Mesodermal cell (in vitro differentiated cells): ENCODE data around the gene WNT10A.

Experiments
- H3K27ac ChIP-seq: 2 replicates; pipeline ENCODE4 v1.7.0; 2013; ENCODE audit warnings: mild to moderate bottlenecking, low read depth, low read length, moderate library complexity; ENCODE audit not compliant: severe bottlenecking
- H3K36me3 ChIP-seq: 2 replicates; pipeline ENCODE4 v1.7.1; 2013; ENCODE audit warnings: mild to moderate bottlenecking, low read length, moderate library complexity; ENCODE audit not compliant: control insufficient read depth, insufficient read depth
- H3K4me1 ChIP-seq: one replicate; pipeline ENCODE4 v1.7.1; 2013; ENCODE audit warnings: mild to moderate bottlenecking, low read length; ENCODE audit not compliant: insufficient read depth, control insufficient read depth, poor library complexity, severe bottlenecking
- H3K4me3 ChIP-seq: 2 replicates; pipeline ENCODE4 v1.7.0; 2013; ENCODE audit warnings: low read length, control low read depth, mild to moderate bottlenecking; ENCODE audit not compliant: insufficient read depth, poor library complexity, severe bottlenecking; ENCODE audit errors: extremely low read depth
- H3K9me3 ChIP-seq: 2 replicates; pipeline ENCODE4 v1.7.1; 2013; ENCODE audit warnings: mild to moderate bottlenecking, low read length, moderate library complexity; ENCODE audit not compliant: control insufficient read depth
- WGBS, 2 experiments: methylation state at CpG; one replicate each; pipeline ENCODE4 v1.1.5; 2013; ENCODE audit warnings: missing lambda C conversion rate in 2 of 2; ENCODE audit not compliant: insufficient coverage in 2 of 2; 5-methylcytosine and 5-hydroxymethylcytosine counted together

WNT10A gene

GRCh38 chr2:218878486-218878885 is 2.2 kb upstream of the WNT10A start:
- Histone ChIP-seq H3K9me3 (peaks cover 3% of the 10 kb centered on the region), H3K4me3 (no peak overlapping the region), H3K4me1 (peaks cover 13% of the 10 kb centered on the region), H3K36me3 (no peaks in the 10 kb centered on the region), H3K27ac (no peak overlapping the region)
- WGBS, 2 experiments, result 27 to 35% methylated on average over 3 to 6 of the region's 6 CpGs

GRCh38 chr2:218878926-218879761 is 1.5 kb upstream of the WNT10A start:
- no peak overlapping the region for H3K27ac ChIP-seq
- H3K4me1 ChIP-seq, result peaks cover 13% of the 10 kb centered on the region
- H3K9me3 ChIP-seq, result peaks cover 3% of the 10 kb centered on the region
- H3K4me3 ChIP-seq, result no peak overlapping the region
- H3K36me3 ChIP-seq, result no peaks in the 10 kb centered on the region
- 15 to 17% methylated on average over 10 to 11 of the region's 16 CpGs for WGBS, 2 experiments

GRCh38 chr2:218879776-218880101 is 913 bp upstream of the WNT10A start:
- peaks cover 13% of the 10 kb centered on the region for H3K4me1 ChIP-seq
- H3K9me3 ChIP-seq, result peaks cover 3% of the 10 kb centered on the region
- no peaks in the 10 kb centered on the region for H3K36me3 ChIP-seq
- no peak overlapping the region for H3K27ac ChIP-seq
- no peak overlapping the region for H3K4me3 ChIP-seq
- 2 to 6% methylated on average over 10 to 11 of the region's 11 CpGs for WGBS, 2 experiments

GRCh38 chr2:218880859-218881594 is 375 bp downstream of the WNT10A start:
- H3K36me3 ChIP-seq, result no peaks in the 10 kb centered on the region
- peaks cover 3% of the 10 kb centered on the region for H3K9me3 ChIP-seq
- no peak overlapping the region for H3K4me3 ChIP-seq
- no peak overlapping the region for H3K27ac ChIP-seq
- peaks cover 13% of the 10 kb centered on the region for H3K4me1 ChIP-seq
- WGBS, 2 experiments, result 5 to 14% methylated on average over 14 to 23 of the region's 24 CpGs

- whole genome bisulfite sequencing, 2 experiments, result 73 to 75% methylated on average over 8 to 12 of the region's 13 CpGs
- Histone ChIP-seq H3K27ac (no peak overlapping the region), H3K9me3 (no peaks in the 10 kb centered on the region), H3K4me1 (peaks cover 13% of the 10 kb centered on the region), H3K36me3 (no peaks in the 10 kb centered on the region), H3K4me3 (no peak overlapping the region)
These were observed 1.2 kb downstream of the WNT10A start for GRCh38 chr2:218881744-218882460.

- WGBS, 2 experiments, result no CpG with 5 or more reads among the region's 1 CpG
- no peaks in the 10 kb centered on the region for H3K36me3 ChIP-seq
- peaks cover 13% of the 10 kb centered on the region for H3K4me1 ChIP-seq
These were observed 1.8 kb downstream of the WNT10A start for GRCh38 chr2:218882461-218882816.

GRCh38 chr2:218882866-218883366 is 2.3 kb downstream of the WNT10A start:
- WGBS, 2 experiments, result no CpG with 5 or more reads among the region's 4 CpGs
- H3K36me3 ChIP-seq, result no peaks in the 10 kb centered on the region
- H3K4me3 ChIP-seq, result no peak overlapping the region
- H3K4me1 ChIP-seq, result peaks cover 13% of the 10 kb centered on the region
- H3K27ac ChIP-seq, result no peak overlapping the region
- H3K9me3 ChIP-seq, result no peaks in the 10 kb centered on the region

More at GRCh38 chr2:218882461-218882816, 1.8 kb downstream of the WNT10A start:
- Histone ChIP-seq H3K27ac (no peak overlapping the region), H3K4me3 (no peak overlapping the region), H3K9me3 (no peaks in the 10 kb centered on the region)

- no peaks in the 10 kb centered on the region for H3K9me3 ChIP-seq
- H3K4me3 ChIP-seq, result peak overlapping the region; percentile 1
- peaks cover 13% of the 10 kb centered on the region for H3K4me1 ChIP-seq
- H3K36me3 ChIP-seq, result no peaks in the 10 kb centered on the region
- H3K27ac ChIP-seq, result no peak overlapping the region
- 2 to 7% methylated on average over 30 to 41 of the region's 89 CpGs for WGBS, 2 experiments
These were observed 3.1 kb downstream of the WNT10A start for GRCh38 chr2:218883491-218884490.

- WGBS, 2 experiments, result 57% methylated on average over 1 of the region's 2 CpGs; no CpG with 5 or more reads in 1 of the 2 experiments
- Histone ChIP-seq H3K4me1 (peaks cover 7% of the 10 kb centered on the region), H3K36me3 (no peaks in the 10 kb centered on the region), H3K9me3 (no peaks in the 10 kb centered on the region), H3K4me3 (no peak overlapping the region), H3K27ac (no peak overlapping the region)
These were observed 3.9 kb downstream of the WNT10A start for GRCh38 chr2:218884519-218884918.
